ENCODE results near the gene NAA30.

The NAA30 gene

DNA sequence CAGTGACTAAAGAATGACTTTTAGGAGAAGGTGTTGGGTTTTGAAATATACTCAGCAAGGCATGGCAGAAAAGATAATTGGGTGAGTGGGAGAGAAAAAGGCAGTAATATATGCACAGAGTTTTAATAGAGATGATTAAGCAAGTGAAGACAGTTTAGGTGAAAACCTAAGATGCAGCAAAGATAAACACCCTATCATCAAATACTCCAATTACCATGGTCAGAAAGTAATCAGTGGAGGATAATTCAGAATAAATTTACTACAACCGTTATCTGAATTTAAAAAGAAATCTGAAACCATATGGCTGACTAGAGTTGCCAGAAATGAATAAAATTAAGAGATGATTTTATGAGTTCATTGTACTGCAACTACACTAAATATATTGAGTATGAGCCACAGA is 26.8 kb downstream of the NAA30 start:
- TF ChIP-seq TEAD4 (IDR thresholded peaks at IDR 0.05): no peak
- no peak for TF ChIP-seq YY1 (IDR thresholded peaks at IDR 0.05; ENCODE audit: low read depth)
- TF ChIP-seq EP300 (IDR thresholded peaks at IDR 0.05; ENCODE audit: borderline replicate concordance): no peak
- TF ChIP-seq, protein P1, sequence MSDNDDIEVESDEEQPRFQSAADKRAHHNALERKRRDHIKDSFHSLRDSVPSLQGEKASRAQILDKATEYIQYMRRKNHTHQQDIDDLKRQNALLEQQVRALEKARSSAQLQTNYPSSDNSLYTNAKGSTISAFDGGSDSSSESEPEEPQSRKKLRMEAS (IDR thresholded peaks at IDR 0.05): no peak
- TF ChIP-seq, protein P2, sequence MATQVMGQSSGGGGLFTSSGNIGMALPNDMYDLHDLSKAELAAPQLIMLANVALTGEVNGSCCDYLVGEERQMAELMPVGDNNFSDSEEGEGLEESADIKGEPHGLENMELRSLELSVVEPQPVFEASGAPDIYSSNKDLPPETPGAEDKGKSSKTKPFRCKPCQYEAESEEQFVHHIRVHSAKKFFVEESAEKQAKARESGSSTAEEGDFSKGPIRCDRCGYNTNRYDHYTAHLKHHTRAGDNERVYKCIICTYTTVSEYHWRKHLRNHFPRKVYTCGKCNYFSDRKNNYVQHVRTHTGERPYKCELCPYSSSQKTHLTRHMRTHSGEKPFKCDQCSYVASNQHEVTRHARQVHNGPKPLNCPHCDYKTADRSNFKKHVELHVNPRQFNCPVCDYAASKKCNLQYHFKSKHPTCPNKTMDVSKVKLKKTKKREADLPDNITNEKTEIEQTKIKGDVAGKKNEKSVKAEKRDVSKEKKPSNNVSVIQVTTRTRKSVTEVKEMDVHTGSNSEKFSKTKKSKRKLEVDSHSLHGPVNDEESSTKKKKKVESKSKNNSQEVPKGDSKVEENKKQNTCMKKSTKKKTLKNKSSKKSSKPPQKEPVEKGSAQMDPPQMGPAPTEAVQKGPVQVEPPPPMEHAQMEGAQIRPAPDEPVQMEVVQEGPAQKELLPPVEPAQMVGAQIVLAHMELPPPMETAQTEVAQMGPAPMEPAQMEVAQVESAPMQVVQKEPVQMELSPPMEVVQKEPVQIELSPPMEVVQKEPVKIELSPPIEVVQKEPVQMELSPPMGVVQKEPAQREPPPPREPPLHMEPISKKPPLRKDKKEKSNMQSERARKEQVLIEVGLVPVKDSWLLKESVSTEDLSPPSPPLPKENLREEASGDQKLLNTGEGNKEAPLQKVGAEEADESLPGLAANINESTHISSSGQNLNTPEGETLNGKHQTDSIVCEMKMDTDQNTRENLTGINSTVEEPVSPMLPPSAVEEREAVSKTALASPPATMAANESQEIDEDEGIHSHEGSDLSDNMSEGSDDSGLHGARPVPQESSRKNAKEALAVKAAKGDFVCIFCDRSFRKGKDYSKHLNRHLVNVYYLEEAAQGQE (IDR thresholded peaks at IDR 0.05; ENCODE audit: low read depth): no peak
- TF ChIP-seq CREB1 (IDR thresholded peaks at IDR 0.05; ENCODE audit: low read depth): no peak
- no peak for TF ChIP-seq TAF1 (IDR thresholded peaks at IDR 0.05; ENCODE audit: low read depth)
- TF ChIP-seq USF1 (IDR thresholded peaks at IDR 0.05): no peak

DNA sequence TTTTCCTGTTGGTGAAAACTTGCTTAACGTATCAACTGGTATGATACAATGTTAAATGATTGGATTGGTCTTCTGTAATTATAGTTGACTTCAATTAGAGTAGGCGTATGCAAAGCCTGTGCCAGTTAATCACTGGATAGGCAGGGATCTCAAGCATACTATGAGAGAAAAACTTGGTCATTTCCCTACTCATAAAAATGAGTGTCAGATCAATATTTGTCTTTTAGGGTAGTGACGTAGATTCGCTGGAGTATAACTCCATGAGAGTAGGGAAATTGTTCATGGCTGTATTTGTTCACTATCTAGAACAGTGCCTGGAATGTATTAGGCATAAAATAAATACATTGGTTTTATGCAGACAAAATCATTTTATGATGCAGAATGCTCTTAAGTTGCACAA is 28.6 kb downstream of the NAA30 start:
- TF ChIP-seq YY1 (IDR thresholded peaks at IDR 0.05; ENCODE audit: low read depth) (no peak), CREB1 (IDR thresholded peaks at IDR 0.05; ENCODE audit: low read depth) (no peak), TCF12 (IDR thresholded peaks at IDR 0.05; ENCODE audit: low read depth) (no peak), CEBPB (IDR thresholded peaks at IDR 0.05) (no peak), RAD21 (IDR thresholded peaks at IDR 0.05; ENCODE audit: low read depth) (no peak), TAF1 (IDR thresholded peaks at IDR 0.05; ENCODE audit: low read depth) (no peak), FOXM1 (IDR thresholded peaks at IDR 0.05; ENCODE audit: borderline replicate concordance, low read depth) (no peak)
- TF ChIP-seq, protein P1 (IDR thresholded peaks at IDR 0.05): no peak

DNA sequence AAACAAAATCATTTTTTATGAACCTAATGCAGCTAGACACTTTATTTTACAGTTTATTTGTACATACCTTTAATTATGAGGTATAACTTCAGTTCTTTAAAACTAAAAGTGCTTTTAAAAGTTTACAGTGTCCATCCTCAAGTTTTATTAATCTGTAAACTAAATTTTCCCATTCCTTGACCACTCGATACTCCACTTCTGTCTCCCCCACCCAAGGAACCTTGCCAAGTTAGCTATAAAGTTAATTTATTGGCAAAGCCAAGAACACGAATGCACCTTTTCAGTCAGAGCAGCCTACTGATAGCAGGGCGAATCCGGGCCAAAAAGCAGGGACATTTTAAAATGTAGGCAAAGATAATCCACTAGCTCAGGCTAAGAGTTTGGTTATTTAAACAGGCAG is 29.6 kb downstream of the NAA30 start:
- no peak for TF ChIP-seq TCF12 (IDR thresholded peaks at IDR 0.05; ENCODE audit: low read depth)
- TF ChIP-seq TEAD4 (IDR thresholded peaks at IDR 0.05): no peak
- no peak for TF ChIP-seq TAF1 (IDR thresholded peaks at IDR 0.05; ENCODE audit: low read depth)
- TF ChIP-seq YY1 (IDR thresholded peaks at IDR 0.05; ENCODE audit: low read depth): no peak
- no peak for TF ChIP-seq EP300 (IDR thresholded peaks at IDR 0.05; ENCODE audit: borderline replicate concordance)

DNA sequence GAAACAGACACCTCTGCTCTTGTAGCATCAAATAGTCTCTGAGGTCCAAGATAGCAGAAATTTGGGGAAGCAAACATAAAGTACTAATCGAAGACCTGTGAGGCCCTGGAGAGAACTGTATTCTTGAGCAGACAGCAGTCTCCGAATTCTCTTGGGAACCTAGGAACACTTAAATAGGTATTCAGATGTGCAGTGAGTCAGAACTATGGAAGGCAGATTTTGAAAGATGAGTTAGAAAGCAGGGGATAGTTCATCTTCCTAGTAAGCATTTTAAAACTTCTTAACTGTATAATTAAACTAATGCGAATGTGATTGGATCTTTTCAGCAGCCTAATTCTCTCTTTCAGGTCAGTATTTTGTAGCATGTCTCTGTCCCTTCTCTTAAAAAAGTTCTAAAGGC is 30.6 kb downstream of the NAA30 start:
- TF ChIP-seq TCF12 (IDR thresholded peaks at IDR 0.05; ENCODE audit: low read depth) (no peak), USF1 (IDR thresholded peaks at IDR 0.05) (no peak)

- TF ChIP-seq EGR1 (IDR thresholded peaks at IDR 0.05): no peak
- no peak for TF ChIP-seq YY1 (IDR thresholded peaks at IDR 0.05; ENCODE audit: low read depth)
- no peak for TF ChIP-seq CREB1 (IDR thresholded peaks at IDR 0.05; ENCODE audit: low read depth)
Observed at GRCh38 chr14:57435923-57436322, 45.5 kb downstream of the NAA30 start.

- TF ChIP-seq EGR1 (IDR thresholded peaks at IDR 0.05) (no peak), FOXM1 (IDR thresholded peaks at IDR 0.05; ENCODE audit: borderline replicate concordance, low read depth) (no peak), RAD21 (IDR thresholded peaks at IDR 0.05; ENCODE audit: low read depth) (no peak), YY1 (IDR thresholded peaks at IDR 0.05; ENCODE audit: low read depth) (no peak), TEAD4 (IDR thresholded peaks at IDR 0.05) (no peak), CREB1 (IDR thresholded peaks at IDR 0.05; ENCODE audit: low read depth) (no peak), TAF1 (IDR thresholded peaks at IDR 0.05; ENCODE audit: low read depth) (no peak), USF1 (IDR thresholded peaks at IDR 0.05) (no peak), ZBTB7A (IDR thresholded peaks at IDR 0.05; ENCODE audit: low read depth) (no peak), NFIC (IDR thresholded peaks at IDR 0.05) (no peak), TCF12 (IDR thresholded peaks at IDR 0.05; ENCODE audit: low read depth) (no peak), CEBPB (IDR thresholded peaks at IDR 0.05) (no peak), EP300 (IDR thresholded peaks at IDR 0.05; ENCODE audit: borderline replicate concordance) (no peak)
- TF ChIP-seq, protein P1 (IDR thresholded peaks at IDR 0.05): no peak
- TF ChIP-seq, protein P2 (IDR thresholded peaks at IDR 0.05; ENCODE audit: low read depth): no peak
Observed at GRCh38 chr14:57461777-57462320, 71.5 kb downstream of the NAA30 start.

Data from Ishikawa (cell line).